ENCODE measurements around the gene PLXDC1.

DNA sequence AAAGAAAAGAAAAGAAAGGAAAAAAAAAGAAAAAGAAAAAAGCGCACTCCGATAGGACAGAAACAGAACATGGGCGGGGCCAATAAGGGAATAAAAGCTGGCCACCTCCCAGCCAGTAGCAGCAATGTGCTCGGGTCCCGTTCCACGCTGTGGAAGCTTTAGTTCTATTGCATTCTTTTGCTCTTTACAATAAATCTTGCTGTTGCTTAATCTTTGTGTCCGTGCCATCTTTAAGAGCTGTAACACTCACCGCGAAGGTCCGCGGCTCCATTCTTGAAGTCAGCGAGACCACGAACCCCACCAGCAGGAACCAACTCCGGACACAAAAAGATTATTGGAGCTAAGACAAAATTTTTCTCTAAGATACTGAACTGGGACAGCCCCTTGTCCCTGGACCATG, 17.7 kb upstream of the PLXDC1 start:
- TF ChIP-seq POLR2A (IDR thresholded peaks at IDR 0.05): no peak
- TF ChIP-seq CTCF (IDR thresholded peaks at IDR 0.05): no peak
- TF ChIP-seq POLR2AphosphoS5 (IDR thresholded peaks at IDR 0.05): no peak
